Stimulated activated CD4-positive, alpha-beta T cell treated with anti-CD3 and anti-CD28 coated beads, Interleukin-1b, Interleukin-23, amount 100 ng/mL, for 1 hour (primary cell): Measurements from ENCODE around the gene LSM12.

Source experiments
- DNase-seq, 2 donors: peaks; one replicate each; pipeline ENCODE4 v3.0.0-alpha.2; 2020; ENCODE audit warnings: low read depth in 2 of 2

The LSM12 gene

DNA sequence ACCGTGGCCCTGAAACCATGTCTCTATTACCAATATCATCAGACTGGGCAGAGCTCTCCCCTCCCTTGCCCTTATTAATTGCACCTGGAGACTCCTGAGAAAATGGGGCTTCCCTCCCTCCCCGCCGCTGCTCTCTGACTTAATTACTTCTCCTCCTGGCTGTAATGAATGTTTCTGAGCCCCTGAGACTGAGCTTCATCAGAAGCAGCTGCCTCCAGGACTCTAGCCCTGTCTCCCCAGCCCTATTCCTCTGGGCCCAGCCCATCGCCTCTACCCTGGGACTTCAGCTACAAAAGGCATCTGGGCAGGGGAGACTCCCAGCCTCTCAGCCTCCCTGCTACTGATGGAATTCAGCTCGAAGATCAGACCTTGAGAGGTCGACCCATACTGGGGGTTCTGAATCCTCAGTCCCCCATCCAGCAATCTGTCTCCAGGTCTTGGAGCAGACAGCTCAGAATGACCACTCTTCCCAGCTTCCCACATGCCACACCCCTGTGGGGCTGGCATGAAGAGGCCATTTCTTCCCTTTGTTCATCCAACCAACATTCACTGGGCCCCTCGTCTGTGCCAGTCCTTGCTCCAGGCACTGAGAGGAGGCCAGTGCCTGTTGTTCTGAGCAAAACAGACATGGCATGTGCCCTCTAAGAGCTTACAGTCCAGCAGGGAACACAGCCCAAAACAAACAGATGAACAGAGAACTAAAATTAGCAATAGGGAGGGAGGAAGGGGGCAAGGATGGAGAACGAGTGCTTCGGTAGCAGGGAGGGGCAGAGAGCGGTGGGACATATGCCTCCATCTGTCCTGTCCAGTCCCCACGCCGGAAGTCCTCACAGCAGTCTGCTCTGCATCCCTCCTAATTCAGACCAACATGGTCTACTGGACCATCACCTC, 79.1 kb downstream of the LSM12 start:
- DNase-seq = no peak

DNA sequence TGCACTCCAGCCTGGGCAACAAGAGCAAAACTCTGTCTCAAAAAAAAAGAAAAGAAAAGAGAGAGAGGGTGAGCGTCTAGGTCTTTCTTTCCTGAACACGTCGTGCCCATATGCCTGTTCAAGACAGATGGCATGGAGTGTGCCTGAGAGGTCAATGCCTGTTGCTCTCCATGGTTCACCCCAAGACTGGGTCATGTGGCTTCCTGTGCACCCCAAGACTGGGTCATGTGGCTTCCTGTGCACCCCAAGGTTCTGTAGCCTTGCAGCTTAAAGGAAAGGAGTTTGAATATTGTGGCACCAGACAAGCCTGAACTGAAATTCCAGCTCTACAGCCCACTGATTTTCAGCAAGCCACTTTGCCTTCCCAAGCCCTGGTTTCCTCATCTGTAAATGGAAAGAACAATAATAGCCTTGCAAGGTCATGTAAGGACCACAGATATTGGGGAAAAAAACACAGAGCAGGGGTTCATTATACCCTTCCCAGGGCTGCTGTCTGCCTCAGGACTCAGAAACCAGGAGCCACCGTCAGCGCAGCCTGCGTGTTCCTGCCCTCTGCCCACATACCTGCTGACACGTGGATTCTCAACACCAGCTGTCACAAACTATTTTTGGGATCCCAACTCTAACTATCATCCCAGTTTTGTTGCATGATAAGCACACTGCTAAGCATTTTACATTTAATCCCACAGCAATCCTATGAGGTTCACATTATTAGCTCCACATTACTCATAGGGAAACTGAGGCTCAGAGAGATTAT, 80.1 kb downstream of the LSM12 start:
- DNase-seq = no peak

DNA sequence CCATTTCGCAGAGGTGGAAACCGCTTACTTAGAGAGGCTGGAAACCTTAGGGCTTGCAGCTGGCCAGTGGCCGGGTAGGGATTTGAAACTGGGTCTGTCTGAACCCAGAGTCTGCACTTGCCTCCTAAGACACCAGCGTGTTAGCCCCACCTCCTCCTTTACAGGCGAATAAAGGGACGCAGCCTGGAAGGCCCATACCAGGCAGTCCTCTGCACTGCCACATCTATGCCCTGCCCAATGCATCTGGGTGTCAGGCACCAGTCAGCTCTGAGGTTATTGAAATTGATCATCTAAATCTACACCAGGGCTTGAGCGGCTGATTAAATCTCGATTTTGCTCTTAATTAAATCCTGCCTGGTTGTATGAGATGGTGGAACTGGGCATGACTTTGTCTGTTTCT, 82.0 kb downstream of the LSM12 start:
- DNase-seq = no peak
